Measurements from ENCODE around the gene CLEC18C. TPM values are rescaled to one million over a fixed set of nuclear protein-coding genes. Genes with fewer than 3 reads are reported as not detected.
"Not testable (repeated sequence)": the region's sequence is repeated elsewhere in the genome, so short reads cannot be mapped to it uniquely, and the experiment has no call there.

Gene CLEC18C
- total RNA-seq, 2 experiments from 2014 or later = not detected

GRCh38 chr16:70162041-70162451 is 11.5 kb upstream of the CLEC18C start:
- Mint-ChIP-seq H3K36me3 (peaks cover 7% of the 10 kb centered on the region), H3K4me1 (ENCODE audit: low read depth) (no peaks in the 10 kb centered on the region), H3K27me3 (no peaks in the 10 kb centered on the region), H3K9me3 (no peaks in the 10 kb centered on the region), H3K4me3 (no peak overlapping the region), H3K27ac (no peak overlapping the region)
- intact Hi-C loops (cut with micrococcal nuclease) = no loop called here
- ChIA-PET POLR2A (no interaction called here), CTCF (interaction anchor here (0.6 to 1.7 kb wide), 3 partner anchors 91 to 450 kb away, joined by 3 to 5 read pairs (median 5); no protein-coding TSS in a partner anchor)
- DNase-seq = no peak

- H3K36me3 Mint-ChIP-seq = no peaks in the 10 kb centered on the region
- intact Hi-C loops (cut with micrococcal nuclease) = no loop called here
- no peaks in the 10 kb centered on the region for H3K4me1 Mint-ChIP-seq (ENCODE audit: low read depth)
- H3K27me3 Mint-ChIP-seq = no peaks in the 10 kb centered on the region
- DNase-seq = no peak
- CTCF ChIA-PET = no interaction called here
- POLR2A ChIA-PET = no interaction called here
- no peaks in the 10 kb centered on the region for H3K9me3 Mint-ChIP-seq
- H3K4me3 Mint-ChIP-seq = no peak overlapping the region
- H3K27ac Mint-ChIP-seq = no peak overlapping the region
Observed at GRCh38 chr16:70163596-70163995, 10.0 kb upstream of the CLEC18C start.

- H3K4me3 Mint-ChIP-seq; intact Hi-C loops (cut with micrococcal nuclease); H3K27me3 Mint-ChIP-seq; CTCF ChIA-PET; H3K27ac Mint-ChIP-seq; H3K4me1 Mint-ChIP-seq (ENCODE audit: low read depth); H3K9me3 Mint-ChIP-seq; DNase-seq; H3K36me3 Mint-ChIP-seq; POLR2A ChIA-PET: not testable (repeated sequence)
Observed at GRCh38 chr16:70166688-70167087, 6.9 kb upstream of the CLEC18C start.

- CTCF ChIA-PET; POLR2A ChIA-PET; H3K4me1 Mint-ChIP-seq (ENCODE audit: low read depth); H3K4me3 Mint-ChIP-seq; H3K27me3 Mint-ChIP-seq; intact Hi-C loops (cut with micrococcal nuclease); H3K9me3 Mint-ChIP-seq; DNase-seq; H3K27ac Mint-ChIP-seq; H3K36me3 Mint-ChIP-seq: not testable (repeated sequence)
Observed at GRCh38 chr16:70173916-70174315, 329 bp downstream of the CLEC18C start.

- DNase-seq; H3K36me3 Mint-ChIP-seq; CTCF ChIA-PET; POLR2A ChIA-PET; H3K27ac Mint-ChIP-seq; H3K27me3 Mint-ChIP-seq; H3K9me3 Mint-ChIP-seq; H3K4me1 Mint-ChIP-seq (ENCODE audit: low read depth); intact Hi-C loops (cut with micrococcal nuclease); H3K4me3 Mint-ChIP-seq: not testable (repeated sequence)
Observed at GRCh38 chr16:70174387-70174932, 873 bp downstream of the CLEC18C start.

GRCh38 chr16:70187858-70188607 is 14.4 kb downstream of the CLEC18C start:
- H3K27ac Mint-ChIP-seq; POLR2A ChIA-PET; CTCF ChIA-PET; H3K36me3 Mint-ChIP-seq; intact Hi-C loops (cut with micrococcal nuclease); DNase-seq; H3K27me3 Mint-ChIP-seq; H3K4me1 Mint-ChIP-seq (ENCODE audit: low read depth); H3K4me3 Mint-ChIP-seq; H3K9me3 Mint-ChIP-seq: not testable (repeated sequence)

GRCh38 chr16:70188608-70188915 is 15.0 kb downstream of the CLEC18C start:
- H3K4me3 Mint-ChIP-seq; DNase-seq; H3K9me3 Mint-ChIP-seq; CTCF ChIA-PET; intact Hi-C loops (cut with micrococcal nuclease); H3K27ac Mint-ChIP-seq; POLR2A ChIA-PET; H3K36me3 Mint-ChIP-seq; H3K27me3 Mint-ChIP-seq; H3K4me1 Mint-ChIP-seq (ENCODE audit: low read depth): not testable (repeated sequence)

GRCh38 chr16:70190574-70190973 is 17.0 kb downstream of the CLEC18C start:
- H3K9me3 Mint-ChIP-seq; intact Hi-C loops (cut with micrococcal nuclease); CTCF ChIA-PET; H3K27me3 Mint-ChIP-seq; POLR2A ChIA-PET; H3K4me1 Mint-ChIP-seq (ENCODE audit: low read depth); H3K27ac Mint-ChIP-seq; H3K36me3 Mint-ChIP-seq; H3K4me3 Mint-ChIP-seq; DNase-seq: not testable (repeated sequence)

- H3K4me1 Mint-ChIP-seq (ENCODE audit: low read depth); CTCF ChIA-PET; H3K36me3 Mint-ChIP-seq; H3K9me3 Mint-ChIP-seq; intact Hi-C loops (cut with micrococcal nuclease); H3K4me3 Mint-ChIP-seq; DNase-seq; H3K27me3 Mint-ChIP-seq; H3K27ac Mint-ChIP-seq; POLR2A ChIA-PET: not testable (repeated sequence)
Observed at GRCh38 chr16:70196683-70197300, 23.2 kb downstream of the CLEC18C start.

- H3K9me3 Mint-ChIP-seq; H3K27me3 Mint-ChIP-seq; POLR2A ChIA-PET; intact Hi-C loops (cut with micrococcal nuclease); H3K4me1 Mint-ChIP-seq (ENCODE audit: low read depth); DNase-seq; CTCF ChIA-PET; H3K4me3 Mint-ChIP-seq; H3K27ac Mint-ChIP-seq; H3K36me3 Mint-ChIP-seq: not testable (repeated sequence)
Observed at GRCh38 chr16:70197611-70198010, 24.0 kb downstream of the CLEC18C start.

GRCh38 chr16:70198230-70198629 is 24.6 kb downstream of the CLEC18C start:
- H3K36me3 Mint-ChIP-seq; H3K4me3 Mint-ChIP-seq; H3K27ac Mint-ChIP-seq; H3K27me3 Mint-ChIP-seq; DNase-seq; H3K9me3 Mint-ChIP-seq; H3K4me1 Mint-ChIP-seq (ENCODE audit: low read depth); CTCF ChIA-PET; POLR2A ChIA-PET; intact Hi-C loops (cut with micrococcal nuclease): not testable (repeated sequence)

GRCh38 chr16:70198666-70199065 is 25.1 kb downstream of the CLEC18C start:
- H3K27ac Mint-ChIP-seq; intact Hi-C loops (cut with micrococcal nuclease); H3K9me3 Mint-ChIP-seq; H3K27me3 Mint-ChIP-seq; H3K36me3 Mint-ChIP-seq; CTCF ChIA-PET; POLR2A ChIA-PET; H3K4me3 Mint-ChIP-seq; DNase-seq; H3K4me1 Mint-ChIP-seq (ENCODE audit: low read depth): not testable (repeated sequence)

- H3K27ac Mint-ChIP-seq; H3K36me3 Mint-ChIP-seq; POLR2A ChIA-PET; CTCF ChIA-PET; H3K9me3 Mint-ChIP-seq; H3K4me1 Mint-ChIP-seq (ENCODE audit: low read depth); intact Hi-C loops (cut with micrococcal nuclease); H3K27me3 Mint-ChIP-seq; H3K4me3 Mint-ChIP-seq; DNase-seq: not testable (repeated sequence)
Observed at GRCh38 chr16:70199170-70199569, 25.6 kb downstream of the CLEC18C start.
